Heart right ventricle (tissue), 16 donors: Measurements from ENCODE around the gene DDX10. TPM values are rescaled to one million over a fixed set of nuclear protein-coding genes. Genes with fewer than 3 reads are reported as not detected.

Experiments
- ATAC-seq, 8 donors: fragments of 200-7000 bp; cut with Tn5 transposase; one replicate each; pipeline ENCODE4 v1.9.1; 2020; ENCODE audit warnings: mild to moderate bottlenecking in 8 of 8, moderate library complexity in 8 of 8, moderate number of reproducible peaks in 1 of 8
- DNase-seq, 2 donors: peaks; one replicate each; pipeline ENCODE4 v3.0.0-alpha.2; 2020
- H3K27ac ChIP-seq, 10 donors: fragments of 200-600 bp; sonication (generic) in 2 of 10; one replicate each; pipeline versions ENCODE4 v1.5.0 to v1.8.0; 2020 to 2022; ENCODE audit warnings: mild to moderate bottlenecking in 3 of 10
- H3K27me3 ChIP-seq, 7 donors: fragments of 200-600 bp; one replicate each; pipeline ENCODE4 v1.8.0; 2021 to 2022; ENCODE audit warnings: mild to moderate bottlenecking in 2 of 7
- H3K36me3 ChIP-seq, 9 donors: fragments of 200-600 bp; sonication (generic) in 1 of 9; one replicate each; pipeline versions ENCODE4 v1.5.0 to v1.8.0; 2020 to 2022; ENCODE audit warnings: mild to moderate bottlenecking in 2 of 9
- H3K4me1 ChIP-seq, 9 donors: fragments of 200-600 bp; sonication (generic) in 1 of 9; one replicate each; pipeline versions ENCODE4 v1.5.0 to v1.8.0; 2020 to 2022; ENCODE audit warnings: mild to moderate bottlenecking in 4 of 9
- H3K4me3 ChIP-seq, 10 donors: fragments of 200-600 bp; sonication (generic) in 2 of 10; one replicate each; pipeline versions ENCODE4 v1.5.0 to v1.8.0; 2020 to 2022; ENCODE audit warnings: mild to moderate bottlenecking in 7 of 10, moderate library complexity in 2 of 10
- H3K9me3 ChIP-seq, 11 donors: fragments of 200-600 bp in 10 of 11; sonication (generic) in 2 of 11; one replicate each; pipeline versions ENCODE4 v1.5.0 to v1.8.0; 2013 to 2022; ENCODE audit warnings: mild to moderate bottlenecking in 2 of 11, control low read depth in 1 of 11, moderate library complexity in 1 of 11
- WGBS, 2 donors: extraction: QIAGEN DNeasy Blood & Tissue Kit; methylation state at CpG; one replicate each; pipeline ENCODE4 v1.1.7; 2013; ENCODE audit warnings: inconsistent platforms in 1 of 2; 5-methylcytosine and 5-hydroxymethylcytosine counted together
- intact Hi-C, 10 donors: fragments of 100-400 bp; cut with DNase I; formaldehyde crosslinking; loops; one replicate each; pipeline versions ENCODE4 v1.11.1 to v1.14.2; 2022
- polyA plus RNA-seq, 2 donors: library from polyadenylated mRNA; stranded (reverse); fragments of 200-250 nt; gene quantifications; one replicate each; pipeline ENCODE4 v1.2.3, GENCODE V29; 2013
- total RNA-seq, 10 donors: library from RNA; stranded (reverse); fragmentation: NEBNext Ultra II Directional in 3 of 10; extraction: Animal tissue kit (Norgen Biotek cat#: 25700) in 3 of 10; gene quantifications; one replicate each; pipeline versions ENCODE4 v1.2.1 to v1.2.4, GENCODE V29; 2021 to 2023
- TF ChIP-seq, protein P1 (sequence below), 9 donors: fragments of 200-600 bp; sonication (generic) in 2 of 9; IDR thresholded peaks; one replicate each; pipeline versions ENCODE4 v1.5.0 to v1.8.0; 2021 to 2022; ENCODE audit warnings: antibody characterized with exemption in 9 of 9, mild to moderate bottlenecking in 5 of 9, moderate library complexity in 1 of 9
- donor health status: Arrhythmogenic right ventricular cardiomyopathy.
- donor health status: ischemic (EF 13 %, LVEDD 7.1; RV severe dilation, severe dysfunction).
- donor health status: healthy with polysubstance abuse.
- donor health status: DM: no; HTN: yes; CAD: no.
- donor health status: DM: no; HTN: no; CAD: no.
- donor health status: ischemic (EF 25% LVEDD 6.9; RV normal size, moderate dysfunction).
- donor health status: ischemic (EF 25% LVEDD 5.7; RV mildly dilated, moderate dysfunction).
- donor health status: healthy.
- donor health status: DM: yes; HTN: yes; CAD: no.
- donor health status: Ischemic cardiomyopathy.
- donor health status: ischemic (EF 35%, LVEDD 5.7; RV mildly dilated, moderate dysfunction).
- donor health status: nonischemic (EF 11% LVEDD 7.7; RV severe dilation, severe dysfunction).
- donor health status: DM: yes; HTN: yes; CAD: no.
- donor health status: PGD.
- donor health status: ischemic (EF 29% LVEDD 5.4; RV normal size, mild dysfunction).
- donor health status: nonischemic (EF 23%, LVEDD 6.1; RV moderate dilation, normal function).

The DDX10 gene
- total and polyA plus RNA-seq, 12 donors: 9.3 to 15.3 (median 11.5) TPM

DNA sequence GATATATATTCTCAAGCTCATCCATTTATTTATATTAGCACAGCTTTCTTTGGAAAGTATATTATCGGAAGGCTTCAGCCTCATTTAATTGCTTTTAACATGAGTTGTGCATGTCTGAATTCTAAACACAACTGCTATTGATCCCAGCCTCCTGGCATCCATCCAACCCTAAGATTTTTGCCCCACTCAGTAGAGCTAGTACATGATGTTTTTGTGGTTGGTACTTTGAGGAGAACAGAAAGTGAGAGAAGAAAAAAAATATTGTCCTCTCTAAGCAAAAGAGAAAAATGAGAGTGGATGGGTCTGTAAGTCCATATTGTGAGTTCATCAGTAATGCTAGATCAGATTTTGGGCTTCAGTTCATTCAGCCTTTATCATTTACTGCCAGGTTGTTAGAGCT is 198.7 kb downstream of the DDX10 start:
- no peaks in the 10 kb centered on the region for H3K9me3 ChIP-seq
- H3K4me3 ChIP-seq: no peak overlapping the region
- H3K36me3 ChIP-seq: no peaks in the 10 kb centered on the region
- intact Hi-C loops: no loop called here
- H3K4me1 ChIP-seq: no peaks in the 10 kb centered on the region
- no peak for ATAC-seq
- no peak overlapping the region for H3K27ac ChIP-seq
- DNase-seq: no peak
- TF ChIP-seq, protein P1, sequence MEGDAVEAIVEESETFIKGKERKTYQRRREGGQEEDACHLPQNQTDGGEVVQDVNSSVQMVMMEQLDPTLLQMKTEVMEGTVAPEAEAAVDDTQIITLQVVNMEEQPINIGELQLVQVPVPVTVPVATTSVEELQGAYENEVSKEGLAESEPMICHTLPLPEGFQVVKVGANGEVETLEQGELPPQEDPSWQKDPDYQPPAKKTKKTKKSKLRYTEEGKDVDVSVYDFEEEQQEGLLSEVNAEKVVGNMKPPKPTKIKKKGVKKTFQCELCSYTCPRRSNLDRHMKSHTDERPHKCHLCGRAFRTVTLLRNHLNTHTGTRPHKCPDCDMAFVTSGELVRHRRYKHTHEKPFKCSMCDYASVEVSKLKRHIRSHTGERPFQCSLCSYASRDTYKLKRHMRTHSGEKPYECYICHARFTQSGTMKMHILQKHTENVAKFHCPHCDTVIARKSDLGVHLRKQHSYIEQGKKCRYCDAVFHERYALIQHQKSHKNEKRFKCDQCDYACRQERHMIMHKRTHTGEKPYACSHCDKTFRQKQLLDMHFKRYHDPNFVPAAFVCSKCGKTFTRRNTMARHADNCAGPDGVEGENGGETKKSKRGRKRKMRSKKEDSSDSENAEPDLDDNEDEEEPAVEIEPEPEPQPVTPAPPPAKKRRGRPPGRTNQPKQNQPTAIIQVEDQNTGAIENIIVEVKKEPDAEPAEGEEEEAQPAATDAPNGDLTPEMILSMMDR (IDR thresholded peaks at IDR 0.05): no peak
- no peaks in the 10 kb centered on the region for H3K27me3 ChIP-seq
- WGBS, 2 donors: 97 to 98% methylated on average over 1 of the region's 1 CpG

DNA sequence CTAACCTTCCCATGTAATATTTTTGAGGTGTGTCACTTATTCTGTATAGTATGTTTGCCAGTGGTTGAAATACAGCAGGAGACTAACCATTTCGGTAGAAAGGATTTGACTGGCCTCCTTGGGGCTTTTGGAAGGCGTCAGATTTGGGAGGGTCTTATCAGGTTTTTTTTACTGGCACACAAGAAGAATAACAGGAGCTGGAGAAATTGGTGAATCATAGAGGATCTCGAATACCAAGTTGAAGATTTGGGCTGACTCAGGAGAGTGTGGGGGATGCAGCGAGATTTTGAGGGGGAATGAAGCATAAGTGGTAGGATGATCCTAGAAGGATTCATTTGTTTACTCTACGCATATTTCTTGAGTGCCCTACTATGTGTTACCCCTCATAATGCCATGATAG is 200.5 kb downstream of the DDX10 start:
- Histone ChIP-seq H3K9me3 (no peaks in the 10 kb centered on the region), H3K27me3 (no peaks in the 10 kb centered on the region), H3K4me3 (no peak overlapping the region), H3K4me1 (peaks cover 0 to 11% (median 0%) of the 10 kb centered on the region in 9 donors), H3K36me3 (no peaks in the 10 kb centered on the region), H3K27ac (no peak overlapping the region)
- TF ChIP-seq, protein P1 (IDR thresholded peaks at IDR 0.05): no peak
- 94 to 95% methylated on average over 5 of the region's 5 CpGs for WGBS, 2 donors
- intact Hi-C loops: no loop called here
- ATAC-seq: no peak
- no peak for DNase-seq

DNA sequence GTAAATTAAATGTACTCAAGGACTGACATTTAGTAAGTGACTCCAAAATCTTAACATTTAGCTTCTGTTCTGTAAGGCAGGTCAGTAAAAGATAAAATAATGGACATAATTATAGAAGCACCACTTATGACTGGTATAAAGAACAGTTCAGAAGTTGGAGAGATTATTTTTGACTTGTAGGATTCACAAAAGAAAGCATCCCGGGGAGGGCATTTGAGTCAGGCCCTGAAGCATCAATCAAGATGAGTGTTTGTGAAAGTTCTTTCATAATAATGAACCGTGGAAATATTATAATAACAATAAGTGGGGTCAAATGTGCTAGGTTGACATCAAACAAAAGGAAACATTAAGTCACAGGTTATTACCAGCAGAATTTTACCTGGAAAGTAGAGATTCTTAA is 201.9 kb downstream of the DDX10 start:
- peaks cover 0 to 17% (median 0%) of the 10 kb centered on the region in 9 donors for H3K4me1 ChIP-seq
- no peak overlapping the region for H3K4me3 ChIP-seq
- H3K27ac ChIP-seq: no peak overlapping the region
- intact Hi-C loops: no loop called here
- WGBS, 2 donors: 70 to 79% methylated on average over 2 of the region's 2 CpGs
- H3K27me3 ChIP-seq: no peaks in the 10 kb centered on the region
- TF ChIP-seq, protein P1 (IDR thresholded peaks at IDR 0.05): no peak
- DNase-seq (no peak), ATAC-seq (no peak)
- no peaks in the 10 kb centered on the region for H3K9me3 ChIP-seq
- no peaks in the 10 kb centered on the region for H3K36me3 ChIP-seq

DNA sequence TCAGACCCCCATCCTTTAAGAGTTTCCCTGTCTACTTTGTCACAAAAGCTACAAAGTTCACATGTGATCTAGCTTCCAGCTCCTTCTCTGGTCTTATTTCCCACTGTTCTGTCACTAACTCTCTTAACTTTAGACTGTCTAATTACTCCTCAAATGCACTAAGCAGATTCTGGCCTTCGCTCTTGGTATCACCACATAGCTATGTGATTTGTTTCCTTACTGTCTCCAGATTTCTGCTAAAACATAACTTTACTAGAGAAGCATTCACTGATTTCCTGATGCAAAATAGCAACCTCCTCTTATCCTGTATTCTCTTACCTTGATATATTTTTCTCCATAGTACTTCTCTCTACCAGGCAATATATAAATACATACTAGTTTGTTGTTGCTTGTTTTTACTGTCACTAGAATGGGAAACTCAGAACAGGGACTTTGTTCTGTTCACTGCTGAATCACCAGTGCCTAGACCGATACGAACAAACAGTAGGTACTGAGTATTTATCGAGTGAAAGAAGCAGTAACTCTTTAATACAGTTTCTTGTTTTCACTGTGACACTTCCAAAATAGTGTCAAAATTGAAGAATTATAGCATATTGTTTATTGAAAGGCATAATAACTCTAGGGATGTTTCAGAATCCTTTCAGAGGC is 205.6 kb downstream of the DDX10 start:
- no peaks in the 10 kb centered on the region for H3K9me3 ChIP-seq
- no peaks in the 10 kb centered on the region for H3K36me3 ChIP-seq
- TF ChIP-seq, protein P1 (IDR thresholded peaks at IDR 0.05): no peak
- peak overlapping the region in 3 of 10 donors; percentile 15 to 53 (median 29) for H3K27ac ChIP-seq
- intact Hi-C loops: loop anchor here in 6 of 10 donors (5.0 to 10.0 kb wide), 2 partner anchors 173 to 176 kb away; no protein-coding TSS in a partner anchor
- DNase-seq (no peak), ATAC-seq (peak in 6 of 8 donors; percentile 58 to 75 (median 72))
- H3K27me3 ChIP-seq: no peaks in the 10 kb centered on the region
- H3K4me1 ChIP-seq: peaks cover 0 to 23% (median 3%) of the 10 kb centered on the region in 9 donors
- H3K4me3 ChIP-seq: no peak overlapping the region
- WGBS, 2 donors: 60 to 69% methylated on average over 4 of the region's 4 CpGs
